GM10248 (cell line): Measurements from ENCODE around the gene NTNG1.
"Not testable (repeated sequence)": the region's sequence is repeated elsewhere in the genome, so short reads cannot be mapped to it uniquely, and the experiment has no call there.

Experiments
- CTCF ChIA-PET: fragments of 300-600 bp; sonication (Branson Sonifier 250); formaldehyde crosslinking; extraction: SDS; loops from one replicate; lab custom pipeline; 2021; ENCODE audit warnings: antibody characterized with exemption; lab: Yijun Ruan, JAX
- POLR2A ChIA-PET: fragments of 350-650 bp; sonication (Branson Sonifier 250); formaldehyde crosslinking; extraction: SDS; loops from one replicate; lab custom pipeline; 2020; ENCODE audit warnings: antibody characterized with exemption; lab: Yijun Ruan, JAX
- DNase-seq: peaks from one replicate; pipeline ENCODE4 v3.0.0; 2012; ENCODE audit errors: extremely low spot score
- CTCF ChIP-seq: IDR thresholded peaks from 2 replicates; pipeline ENCODE4 v1.5.1; 2012; ENCODE audit warnings: mild to moderate bottlenecking, low read depth; ENCODE audit errors: extremely low read depth, missing control alignments, control extremely low read depth

NTNG1 gene

GRCh38 chr1:107232426-107232825 lies 91.6 kb downstream of the NTNG1 start:
- no peak for TF ChIP-seq CTCF
- ChIA-PET POLR2A (no interaction called here), CTCF (interaction anchor here (0.9 to 2.3 kb wide), 5 partner anchors 8 to 12 kb away, joined by 3 to 8 read pairs (median 6); no protein-coding TSS in a partner anchor)
- no peak for DNase-seq

- DNase-seq, POLR2A ChIA-PET: not testable (repeated sequence)
- CTCF ChIA-PET, result interaction anchor here (1.1 to 1.2 kb wide), 2 partner anchors 15 to 24 kb away, joined by 3 to 4 read pairs; no protein-coding TSS in a partner anchor
Measured at GRCh38 chr1:107236760-107237159, 95.9 kb downstream of the NTNG1 start.

- TF ChIP-seq CTCF, result no peak
- DNase-seq, result no peak
- ChIA-PET POLR2A (no interaction called here), CTCF (interaction anchor here (1.2 to 1.8 kb wide), 4 partner anchors 10 to 22 kb away, joined by 4 to 8 read pairs (median 6); no protein-coding TSS in a partner anchor)
Measured at GRCh38 chr1:107243461-107243860, 102.6 kb downstream of the NTNG1 start.

DNA sequence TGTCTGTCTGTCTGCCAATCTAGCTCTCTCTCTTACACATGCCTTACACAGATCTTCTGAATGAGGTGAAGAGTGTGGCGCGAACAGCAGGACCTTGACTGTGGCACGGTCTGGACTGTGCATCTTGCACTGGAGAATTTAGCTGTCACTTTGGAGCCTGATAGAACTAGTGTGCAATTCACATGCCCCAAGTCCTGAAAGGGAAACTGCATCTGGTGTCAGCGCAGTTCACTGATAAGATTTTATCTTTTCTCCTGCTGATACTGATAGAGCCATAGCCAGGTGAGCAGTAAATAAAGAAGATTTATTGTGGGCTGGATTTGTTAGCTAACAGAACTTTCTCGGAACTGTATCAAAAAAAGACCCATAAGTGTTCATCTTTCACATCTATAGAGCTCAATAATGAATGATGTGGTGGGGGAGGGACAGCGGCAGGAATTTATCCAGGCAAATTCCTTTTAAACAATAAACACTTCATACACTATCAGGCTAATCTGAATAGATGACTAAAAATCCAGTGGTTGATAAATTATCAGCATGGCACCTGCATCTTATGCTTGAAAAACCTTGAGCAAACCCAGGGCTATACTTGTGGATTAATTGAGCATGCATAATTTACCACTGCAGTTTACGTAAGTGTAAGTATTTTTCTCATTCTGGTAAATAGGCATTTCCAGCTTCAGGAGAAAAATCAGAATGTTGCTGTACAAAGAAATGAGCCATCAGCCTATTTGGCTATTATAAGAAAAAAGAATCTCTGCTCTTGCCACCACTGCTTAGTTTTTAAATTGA lies 104.1 kb downstream of the NTNG1 start:
- POLR2A ChIA-PET, result no interaction called here
- DNase-seq, result no peak
- CTCF ChIA-PET, result interaction anchor here (1.1 to 1.7 kb wide), 5 partner anchors 8 to 18 kb away, joined by 3 to 6 read pairs (median 3); no protein-coding TSS in a partner anchor
- no peak for TF ChIP-seq CTCF

DNA sequence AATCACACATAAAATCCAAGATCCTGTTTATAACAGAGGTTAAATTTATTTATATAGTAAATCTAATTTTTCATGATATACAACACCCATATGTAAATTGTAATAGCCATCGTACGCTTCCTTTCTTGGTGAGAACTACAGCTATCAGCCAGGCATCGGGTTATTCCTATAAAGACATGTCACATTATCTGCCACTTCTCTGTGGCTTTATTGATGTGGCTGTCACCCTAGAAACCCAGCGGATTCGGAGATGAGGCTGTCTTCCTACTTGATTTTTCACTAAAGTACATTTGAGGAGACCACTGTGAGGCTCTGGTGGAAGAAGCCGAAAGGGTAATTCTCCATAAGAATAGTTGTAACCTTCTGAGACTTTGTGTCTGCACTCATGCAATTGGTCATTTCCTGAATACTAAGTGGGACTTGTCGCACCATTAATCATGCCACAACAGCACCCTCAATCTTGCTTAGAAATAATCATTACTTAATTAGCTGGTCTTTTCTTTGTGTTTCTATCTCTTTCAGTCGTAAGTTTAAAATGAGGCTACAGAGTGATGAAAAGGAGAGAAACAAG lies 106.0 kb downstream of the NTNG1 start:
- POLR2A ChIA-PET, result no interaction called here
- no peak for TF ChIP-seq CTCF
- CTCF ChIA-PET, result interaction anchor here (0.9 to 1.5 kb wide), 5 partner anchors 12 to 282 kb away, joined by 3 to 4 read pairs (median 3); no protein-coding TSS in a partner anchor
- no peak for DNase-seq

- DNase-seq, result no peak
- TF ChIP-seq CTCF, result no peak
- ChIA-PET CTCF (interaction anchor here (0.9 to 1.4 kb wide), 4 partner anchors 11 to 281 kb away, joined by 3 to 4 read pairs (median 3); no protein-coding TSS in a partner anchor), POLR2A (no interaction called here)
Measured at GRCh38 chr1:107247679-107248078, 106.8 kb downstream of the NTNG1 start.

DNA sequence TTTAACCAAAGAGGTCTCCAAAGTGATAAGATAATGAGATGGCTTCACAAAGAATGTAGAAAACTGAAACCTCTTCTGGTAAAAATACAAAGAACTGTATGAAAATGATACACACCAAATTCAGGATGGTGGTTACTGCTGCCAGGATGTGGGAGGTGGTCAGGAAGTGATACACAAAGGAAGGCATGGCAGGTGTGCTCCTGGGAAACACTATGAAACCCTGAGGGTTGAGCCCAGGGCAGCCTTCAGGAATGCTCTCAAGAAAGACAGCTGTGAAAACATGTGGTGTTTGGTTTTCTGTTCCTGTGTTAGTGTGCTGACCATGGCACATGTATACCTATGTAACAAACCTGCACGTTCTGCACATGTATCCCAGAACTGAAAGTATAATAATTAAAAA lies 109.3 kb downstream of the NTNG1 start:
- POLR2A ChIA-PET, result no interaction called here
- no peak for DNase-seq
- TF ChIP-seq CTCF, result no peak
- CTCF ChIA-PET, result no interaction called here
